ENCODE results near the gene MYH3.

The MYH3 gene

DNA sequence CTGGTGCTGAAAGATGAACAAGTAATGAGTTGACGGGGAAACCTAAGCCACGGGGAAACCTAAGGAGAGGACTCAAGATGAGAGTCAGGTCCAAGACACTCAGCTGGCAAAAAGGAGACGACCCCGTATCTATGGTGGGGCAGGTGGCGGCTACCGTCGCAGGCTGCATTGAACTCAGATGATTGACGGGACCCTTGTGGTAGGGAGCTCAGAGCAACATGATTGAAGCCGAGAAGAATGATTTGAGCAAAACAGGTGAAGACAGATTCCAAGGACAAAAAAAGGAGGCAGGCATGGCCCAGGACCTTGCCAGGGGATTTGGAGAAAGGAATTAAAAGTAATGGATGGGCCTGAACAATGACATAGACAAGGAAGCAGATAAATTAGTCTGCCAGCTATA is 7.5 kb upstream of the MYH3 start:
- no peak for TF ChIP-seq CTCF (IDR thresholded peaks at IDR 0.05; ENCODE audit: low read depth, low read length, missing control alignments)
- no peak for DNase-seq (ENCODE audit: extremely low read depth, low read depth)
- no peak overlapping the region for H3K4me3 ChIP-seq (replicated peaks; ENCODE audit: low read depth, low read length)

DNA sequence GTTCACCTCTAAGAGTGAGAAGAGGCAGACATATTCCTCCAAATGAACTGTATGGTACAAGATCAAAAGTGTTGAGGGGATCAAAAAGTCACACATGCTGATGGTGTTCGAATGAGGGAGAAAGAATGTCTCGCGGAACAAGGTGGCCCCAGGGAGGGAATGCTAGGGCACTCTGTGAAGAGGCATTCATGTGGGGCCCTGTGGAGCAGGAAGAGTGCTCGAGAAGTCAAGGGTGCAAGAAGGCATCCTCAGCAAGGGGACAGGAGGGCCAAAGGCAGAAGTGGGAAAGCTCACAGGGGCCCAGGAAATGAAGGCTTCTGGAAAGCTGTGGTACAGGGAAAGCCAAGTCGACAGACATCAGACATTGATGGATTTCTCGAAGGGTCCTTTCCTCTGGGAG is 6.1 kb upstream of the MYH3 start:
- DNase-seq (ENCODE audit: extremely low read depth, low read depth): no peak
- TF ChIP-seq CTCF (IDR thresholded peaks at IDR 0.05; ENCODE audit: low read depth, low read length, missing control alignments): no peak
- no peak overlapping the region for H3K4me3 ChIP-seq (replicated peaks; ENCODE audit: low read depth, low read length)

GRCh38 chr17:10661437-10661836 is 4.3 kb upstream of the MYH3 start:
- TF ChIP-seq CTCF (IDR thresholded peaks at IDR 0.05; ENCODE audit: low read depth, low read length, missing control alignments): no peak
- no peak overlapping the region for H3K4me3 ChIP-seq (replicated peaks; ENCODE audit: low read depth, low read length)
- no peak for DNase-seq (ENCODE audit: extremely low read depth, low read depth)

DNA sequence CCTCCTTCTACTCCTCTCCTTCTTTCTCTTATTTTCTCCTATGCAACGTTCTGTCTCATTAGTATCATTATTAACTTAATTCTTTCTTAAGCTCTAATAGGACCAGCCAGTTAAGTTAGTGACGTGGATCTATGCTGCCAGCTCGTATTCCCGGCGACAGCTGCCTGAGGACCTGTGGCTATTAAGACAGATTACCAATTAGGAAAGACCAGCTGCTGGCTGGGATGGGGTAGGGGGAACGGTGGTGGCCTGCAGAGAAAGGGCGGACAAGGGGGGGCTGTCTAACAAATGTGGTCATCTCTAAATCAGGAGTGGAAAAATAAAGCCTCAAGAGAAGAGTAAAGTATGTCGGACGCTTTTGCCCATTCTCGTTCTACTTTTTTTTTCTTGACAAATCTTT is 770 bp upstream of the MYH3 start:
- H3K4me3 ChIP-seq (replicated peaks; ENCODE audit: low read depth, low read length): no peak overlapping the region
- no peak for DNase-seq (ENCODE audit: extremely low read depth, low read depth)
- no peak for TF ChIP-seq CTCF (IDR thresholded peaks at IDR 0.05; ENCODE audit: low read depth, low read length, missing control alignments)

GRCh38 chr17:10653987-10654386 is 3.1 kb downstream of the MYH3 start:
- no peak for TF ChIP-seq CTCF (IDR thresholded peaks at IDR 0.05; ENCODE audit: low read depth, low read length, missing control alignments)
- no peak for DNase-seq (ENCODE audit: extremely low read depth, low read depth)
- no peak overlapping the region for H3K4me3 ChIP-seq (replicated peaks; ENCODE audit: low read depth, low read length)

DNA sequence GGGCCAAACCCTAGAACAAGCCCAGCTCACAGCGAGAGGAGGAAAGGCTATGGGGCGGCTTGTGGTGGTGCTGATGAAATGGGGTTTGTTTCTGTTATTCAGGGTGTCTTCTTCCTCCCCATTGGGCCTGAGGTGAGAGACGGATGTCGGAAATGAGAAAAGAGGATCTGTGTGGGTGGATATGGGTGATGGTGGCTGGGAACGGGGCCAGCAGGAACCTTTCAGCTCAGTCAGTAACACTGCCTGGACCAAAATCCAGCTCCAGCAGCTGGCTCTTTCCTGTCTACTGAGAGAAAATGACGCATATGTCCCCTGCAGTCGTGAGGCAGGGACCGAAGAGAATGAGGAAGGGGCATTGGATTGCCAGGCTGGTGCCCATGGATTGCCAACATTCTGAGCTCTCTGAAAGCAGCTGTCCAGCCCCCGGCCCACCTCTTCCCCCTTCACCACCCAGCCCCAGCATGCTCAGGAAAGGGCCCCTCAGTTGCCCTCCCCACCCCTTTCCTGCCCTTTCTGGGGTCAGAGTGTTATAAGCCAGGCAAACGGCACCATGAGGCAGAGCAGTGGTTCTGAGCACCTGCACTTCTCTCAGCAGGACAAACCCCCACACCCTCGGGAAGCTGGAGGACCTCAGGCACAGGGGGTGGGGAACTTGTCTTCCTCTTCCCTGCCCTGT is 4.0 kb downstream of the MYH3 start:
- no peak overlapping the region for H3K4me3 ChIP-seq (replicated peaks; ENCODE audit: low read depth, low read length)
- no peak for DNase-seq (ENCODE audit: extremely low read depth, low read depth)
- TF ChIP-seq CTCF (IDR thresholded peaks at IDR 0.05; ENCODE audit: low read depth, low read length, missing control alignments): no peak

- no peak overlapping the region for H3K4me3 ChIP-seq (replicated peaks; ENCODE audit: low read depth, low read length)
- TF ChIP-seq CTCF (IDR thresholded peaks at IDR 0.05; ENCODE audit: low read depth, low read length, missing control alignments): no peak
- no peak for DNase-seq (ENCODE audit: extremely low read depth, low read depth)
Observed at GRCh38 chr17:10651927-10652326, 5.2 kb downstream of the MYH3 start.
